ENCODE data around the gene CDIP1. TPM values are rescaled to one million over a fixed set of nuclear protein-coding genes. Genes with fewer than 3 reads are reported as not detected.

CDIP1 gene
- total RNA-seq, 4 donors from 2014 or later: 18.3 to 33.4 (median 28.3) TPM

GRCh38 chr16:4550591-4550990 lies 12.0 kb upstream of the CDIP1 start:
- Histone ChIP-seq H3K4me3 (no peak overlapping the region), H3K27ac (replicated peaks in 1 of 4) (no peak overlapping the region), H3K9me3 (no peaks in the 10 kb centered on the region), H3K36me3 (no peaks in the 10 kb centered on the region), H3K27me3 (peaks cover 0 to 16% (median 0%) of the 10 kb centered on the region in 4 donors), H3K4me1 (peaks cover 0 to 4% (median 2%) of the 10 kb centered on the region in 4 donors)
- intact Hi-C loops (cut with DNase I): no loop called here
- WGBS: 32% methylated on average over 4 of the region's 4 CpGs
- TF ChIP-seq POLR2A (IDR thresholded peaks at IDR 0.05; ENCODE audit: low read depth) (no peak), POLR2AphosphoS5 (IDR thresholded peaks at IDR 0.05) (no peak), CTCF (IDR thresholded peaks at IDR 0.05) (no peak), EP300 (IDR thresholded peaks at IDR 0.05) (no peak)
- DNase-seq (ENCODE audit: extremely low spot score): no peak

DNA sequence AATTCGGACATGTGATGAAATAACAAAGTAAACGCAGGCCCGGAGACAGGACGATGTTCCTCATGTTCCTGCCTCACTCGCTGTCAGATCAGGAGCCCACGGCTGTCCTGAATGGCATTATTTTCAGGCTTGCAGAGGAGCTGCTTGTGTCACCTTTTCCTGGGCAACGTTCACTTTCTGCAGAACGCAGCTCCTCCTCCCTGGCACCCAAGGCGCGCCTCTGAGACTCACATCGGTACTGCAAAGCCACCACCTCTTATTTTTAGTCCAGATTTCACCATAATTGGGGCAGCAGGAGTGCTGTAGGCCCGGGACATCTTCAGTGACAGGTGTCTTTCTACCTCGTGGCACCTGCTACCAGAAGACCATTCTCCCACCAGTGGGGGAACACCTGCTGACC lies 9.6 kb upstream of the CDIP1 start:
- H3K36me3 ChIP-seq: no peaks in the 10 kb centered on the region
- no peak for DNase-seq (ENCODE audit: extremely low spot score)
- WGBS: 85% methylated on average over 13 of the region's 13 CpGs
- peaks cover 0 to 3% (median 0%) of the 10 kb centered on the region in 4 donors for H3K27me3 ChIP-seq
- peaks cover 0 to 4% (median 2%) of the 10 kb centered on the region in 4 donors for H3K4me1 ChIP-seq
- H3K9me3 ChIP-seq: no peaks in the 10 kb centered on the region
- no peak overlapping the region for H3K4me3 ChIP-seq
- intact Hi-C loops (cut with DNase I): loop anchor here (2.0 kb wide), 1 partner anchor 41 kb away; no protein-coding TSS in a partner anchor
- TF ChIP-seq POLR2AphosphoS5 (IDR thresholded peaks at IDR 0.05) (no peak), POLR2A (IDR thresholded peaks at IDR 0.05; ENCODE audit: low read depth) (no peak), EP300 (IDR thresholded peaks at IDR 0.05) (no peak), CTCF (IDR thresholded peaks at IDR 0.05) (no peak)
- no peak overlapping the region for H3K27ac ChIP-seq (replicated peaks in 1 of 4)

- intact Hi-C loops (cut with DNase I): no loop called here
- Histone ChIP-seq H3K27me3 (no peaks in the 10 kb centered on the region), H3K9me3 (peaks cover 0 to 5% (median 0%) of the 10 kb centered on the region in 4 donors), H3K4me3 (no peak overlapping the region), H3K36me3 (no peaks in the 10 kb centered on the region), H3K27ac (replicated peaks in 1 of 4) (no peak overlapping the region), H3K4me1 (peaks cover 0 to 4% (median 2%) of the 10 kb centered on the region in 4 donors)
- TF ChIP-seq POLR2AphosphoS5 (IDR thresholded peaks at IDR 0.05) (no peak), CTCF (IDR thresholded peaks at IDR 0.05) (no peak), POLR2A (IDR thresholded peaks at IDR 0.05; ENCODE audit: low read depth) (no peak), EP300 (IDR thresholded peaks at IDR 0.05) (no peak)
- 81% methylated on average over 8 of the region's 8 CpGs for WGBS
- DNase-seq (ENCODE audit: extremely low spot score): no peak
Measured at GRCh38 chr16:4544473-4544872, 5.9 kb upstream of the CDIP1 start.

DNA sequence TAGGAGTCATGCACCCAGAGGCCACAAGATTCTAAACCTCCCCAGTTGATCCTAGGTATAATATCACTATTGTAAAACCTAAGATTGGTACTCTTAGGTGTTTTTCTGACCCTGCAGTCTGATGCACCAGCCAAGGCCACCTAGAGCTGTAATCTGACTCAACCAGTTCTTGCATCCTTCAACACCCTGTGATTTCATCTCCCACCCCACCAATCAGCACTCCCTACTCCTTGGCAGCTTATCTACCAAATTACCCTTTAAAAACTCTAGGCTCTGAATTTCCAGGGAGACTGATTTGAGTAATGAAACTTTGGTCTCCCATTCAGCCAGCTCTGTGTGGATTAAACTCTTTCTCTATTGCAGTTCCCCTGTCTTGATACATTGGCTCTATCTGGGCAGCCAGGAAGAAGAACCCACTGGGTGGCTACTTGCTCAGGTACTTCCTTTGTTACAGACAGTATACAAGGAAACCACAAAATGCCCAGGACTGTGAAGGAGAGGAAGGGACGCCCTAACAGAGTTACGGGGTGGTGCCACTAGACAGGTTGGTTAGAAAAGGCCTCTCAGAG lies 1.2 kb upstream of the CDIP1 start:
- no peaks in the 10 kb centered on the region for H3K36me3 ChIP-seq
- no peaks in the 10 kb centered on the region for H3K27me3 ChIP-seq
- H3K27ac ChIP-seq (replicated peaks in 1 of 4): no peak overlapping the region
- peaks cover 0 to 5% (median 0%) of the 10 kb centered on the region in 4 donors for H3K9me3 ChIP-seq
- intact Hi-C loops (cut with DNase I): no loop called here
- DNase-seq (ENCODE audit: extremely low spot score): no peak
- no peak overlapping the region for H3K4me3 ChIP-seq
- TF ChIP-seq EP300 (IDR thresholded peaks at IDR 0.05): no peak
- TF ChIP-seq POLR2A (IDR thresholded peaks at IDR 0.05; ENCODE audit: low read depth): no peak
- TF ChIP-seq CTCF (IDR thresholded peaks at IDR 0.05): no peak
- no peak for TF ChIP-seq POLR2AphosphoS5 (IDR thresholded peaks at IDR 0.05)
- H3K4me1 ChIP-seq: peaks cover 10 to 33% (median 14%) of the 10 kb centered on the region in 4 donors
- 93% methylated on average over 2 of the region's 2 CpGs for WGBS

Data from esophagus muscularis mucosa (tissue), 4 donors.